Medulla oblongata (tissue), 1 donor: ENCODE results near the gene B3GNT9.

Experiments used
- DNase-seq: peaks from one replicate; pipeline ENCODE4 v3.0.0-alpha.2; 2015; ENCODE audit errors: extremely low spot score

B3GNT9 gene, protein sequence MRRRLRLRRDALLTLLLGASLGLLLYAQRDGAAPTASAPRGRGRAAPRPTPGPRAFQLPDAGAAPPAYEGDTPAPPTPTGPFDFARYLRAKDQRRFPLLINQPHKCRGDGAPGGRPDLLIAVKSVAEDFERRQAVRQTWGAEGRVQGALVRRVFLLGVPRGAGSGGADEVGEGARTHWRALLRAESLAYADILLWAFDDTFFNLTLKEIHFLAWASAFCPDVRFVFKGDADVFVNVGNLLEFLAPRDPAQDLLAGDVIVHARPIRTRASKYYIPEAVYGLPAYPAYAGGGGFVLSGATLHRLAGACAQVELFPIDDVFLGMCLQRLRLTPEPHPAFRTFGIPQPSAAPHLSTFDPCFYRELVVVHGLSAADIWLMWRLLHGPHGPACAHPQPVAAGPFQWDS

GRCh38 chr16:67150833-67151396 lies at the start of gene B3GNT9:
Gene B3GNT9 (minus strand): TSS chr16:67150998. CDS start chr16:67150485, 513 bp downstream.
- peak; percentile 80 for DNase-seq

DNA sequence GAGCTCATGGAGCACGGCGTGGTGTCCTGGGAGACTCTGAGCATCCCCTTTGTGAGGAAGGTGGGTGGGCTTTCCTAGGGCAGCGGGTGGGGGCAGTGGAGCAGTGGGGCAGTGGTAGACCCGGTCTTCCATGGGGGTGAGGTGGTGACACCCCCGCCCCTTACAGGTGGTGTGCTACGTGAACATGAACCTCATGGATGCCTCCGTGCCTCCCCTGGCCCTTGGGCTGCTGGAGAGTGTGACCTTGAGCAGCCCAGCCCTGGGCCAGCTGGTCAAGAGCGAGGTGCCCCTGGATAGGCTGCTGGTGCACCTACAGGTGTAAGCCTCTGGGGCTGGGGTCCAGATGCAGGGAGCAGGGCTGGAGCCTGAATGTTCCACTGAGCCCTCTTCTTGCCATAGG lies 49.7 kb upstream of the B3GNT9 start:
- DNase-seq = no peak

- DNase-seq = no peak
These were observed 49.0 kb upstream of the B3GNT9 start for GRCh38 chr16:67199808-67200198.

DNA sequence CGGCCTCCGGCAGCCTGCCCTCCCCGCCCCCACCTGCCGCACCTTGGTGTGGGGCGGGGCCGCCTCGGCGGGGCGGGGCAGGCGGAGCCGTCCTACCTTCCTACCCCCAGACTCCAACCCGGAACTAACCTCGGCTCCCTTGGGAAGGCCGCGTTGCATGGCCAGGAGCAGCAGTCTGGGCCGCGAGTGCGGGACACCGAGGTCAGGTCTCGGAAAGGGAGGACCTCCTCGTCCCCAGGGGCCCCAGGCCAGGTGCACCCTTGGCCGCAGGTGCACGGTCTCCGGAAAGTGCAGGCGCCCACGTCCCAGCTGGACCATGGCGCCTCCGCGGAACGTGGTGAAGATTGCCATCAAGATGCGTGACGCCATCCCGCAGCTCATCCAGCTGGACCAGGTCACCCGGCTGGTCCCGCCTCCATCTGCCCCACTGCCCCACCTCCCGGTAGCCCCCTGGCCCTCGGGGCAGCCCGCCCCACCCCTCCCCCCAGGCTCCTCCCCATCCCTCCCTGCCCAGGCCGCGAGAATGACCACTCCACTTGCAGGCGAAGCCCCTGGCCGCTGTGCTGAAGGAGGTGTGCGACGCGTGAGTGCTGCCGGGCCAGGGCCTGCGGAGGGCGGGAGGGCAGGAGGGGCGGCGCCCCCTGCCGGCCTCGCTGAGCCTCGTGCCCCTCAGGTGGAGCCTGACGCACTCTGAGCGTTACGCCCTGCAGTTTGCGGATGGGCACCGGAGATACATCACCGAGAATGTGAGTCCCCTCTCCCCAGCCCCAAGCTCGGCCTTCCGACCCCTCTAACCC lies 48.4 kb upstream of the B3GNT9 start, which contains the start of gene ELMO3:
Gene ELMO3, plus strand, starts transcription at position 121 of the 797 bp plus-strand sequence. Its CDS starts 196 bp downstream, at position 317.
- no peak for DNase-seq

GRCh38 chr16:67198238-67198734 lies 47.5 kb upstream of the B3GNT9 start:
- DNase-seq = peak; percentile 69

DNA sequence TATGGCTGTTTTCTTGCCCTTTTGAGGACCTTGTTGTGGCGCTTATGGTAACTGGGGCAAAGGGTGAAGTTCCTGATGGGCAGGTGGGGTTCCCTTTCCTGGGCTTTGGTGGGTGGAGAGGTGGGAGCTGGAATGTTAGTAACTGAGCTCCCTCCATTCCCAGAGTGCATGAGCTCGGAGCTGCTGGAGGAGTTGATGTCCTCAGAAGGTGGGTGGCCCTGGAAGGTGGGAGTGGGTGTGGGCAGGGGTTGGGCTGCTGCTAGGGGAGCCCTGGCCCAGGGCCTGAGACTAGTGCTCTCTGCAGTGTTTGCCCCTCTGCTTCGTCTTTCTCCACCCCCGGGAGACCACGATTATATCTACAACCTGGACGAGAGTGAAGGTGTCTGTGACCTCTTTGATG lies 46.9 kb upstream of the B3GNT9 start:
- DNase-seq = no peak

DNA sequence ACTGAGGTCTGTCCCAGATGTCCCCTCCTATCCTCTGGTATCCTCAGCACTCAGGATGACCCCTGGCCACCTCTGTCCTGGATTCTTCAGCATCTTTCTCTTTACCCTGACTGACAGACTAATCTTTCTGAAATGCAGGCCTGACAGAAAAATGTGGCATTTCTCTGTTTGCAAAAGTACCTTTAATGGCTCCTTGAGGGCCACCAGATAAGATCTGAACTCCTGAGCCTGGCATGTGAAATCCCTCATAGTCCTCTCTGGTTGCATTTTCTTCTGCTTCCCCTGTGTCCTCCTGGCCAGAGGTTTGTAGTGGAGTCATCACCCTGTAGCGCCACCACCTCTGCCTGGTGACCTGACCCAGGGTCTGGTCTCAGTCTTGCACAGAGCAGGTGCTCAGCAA lies 46.1 kb upstream of the B3GNT9 start:
- DNase-seq = no peak

DNA sequence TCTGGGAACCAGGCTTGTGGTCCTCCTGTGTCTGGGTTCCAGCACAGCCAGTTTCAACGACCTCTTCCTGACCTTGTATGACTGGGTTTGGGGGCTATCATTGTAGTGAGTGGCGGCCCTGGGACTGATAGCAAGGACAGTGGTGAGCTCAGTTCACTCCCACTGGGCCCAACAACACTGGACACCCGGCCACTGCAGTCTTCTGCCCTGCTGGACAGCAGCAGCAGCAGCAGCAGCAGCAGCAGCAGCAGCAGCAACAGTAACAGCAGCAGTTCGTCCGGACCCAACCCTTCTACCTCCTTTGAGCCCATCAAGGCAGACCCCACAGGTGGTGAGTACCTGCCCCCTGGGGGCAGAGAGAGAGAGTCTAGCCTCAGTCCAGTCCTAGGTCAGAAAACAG lies 44.9 kb upstream of the B3GNT9 start:
- DNase-seq = no peak

- no peak for DNase-seq
These were observed 43.5 kb upstream of the B3GNT9 start for GRCh38 chr16:67194260-67194659.

DNA sequence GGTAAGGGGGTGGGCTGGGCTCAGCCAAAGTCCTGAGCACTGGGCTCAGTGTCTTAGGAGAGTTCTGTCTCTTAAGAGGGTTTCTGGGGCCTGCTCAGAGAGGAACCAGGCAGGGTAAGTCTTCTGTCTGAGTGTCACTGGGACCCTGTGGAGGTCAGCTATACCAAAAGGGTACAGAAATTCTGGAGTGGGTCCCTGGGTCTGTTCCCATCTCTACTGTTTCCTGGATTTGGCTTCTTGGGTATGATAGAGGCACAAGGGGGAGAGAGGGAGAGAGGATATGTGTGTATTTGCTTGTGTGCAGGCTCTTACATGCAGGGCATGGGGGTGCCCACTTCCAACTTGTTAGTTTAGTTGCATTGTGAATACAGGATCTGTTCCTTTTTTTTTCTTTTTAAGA lies 42.7 kb upstream of the B3GNT9 start:
- no peak for DNase-seq

- DNase-seq = no peak
These were observed 42.1 kb upstream of the B3GNT9 start for GRCh38 chr16:67192781-67193361.

DNA sequence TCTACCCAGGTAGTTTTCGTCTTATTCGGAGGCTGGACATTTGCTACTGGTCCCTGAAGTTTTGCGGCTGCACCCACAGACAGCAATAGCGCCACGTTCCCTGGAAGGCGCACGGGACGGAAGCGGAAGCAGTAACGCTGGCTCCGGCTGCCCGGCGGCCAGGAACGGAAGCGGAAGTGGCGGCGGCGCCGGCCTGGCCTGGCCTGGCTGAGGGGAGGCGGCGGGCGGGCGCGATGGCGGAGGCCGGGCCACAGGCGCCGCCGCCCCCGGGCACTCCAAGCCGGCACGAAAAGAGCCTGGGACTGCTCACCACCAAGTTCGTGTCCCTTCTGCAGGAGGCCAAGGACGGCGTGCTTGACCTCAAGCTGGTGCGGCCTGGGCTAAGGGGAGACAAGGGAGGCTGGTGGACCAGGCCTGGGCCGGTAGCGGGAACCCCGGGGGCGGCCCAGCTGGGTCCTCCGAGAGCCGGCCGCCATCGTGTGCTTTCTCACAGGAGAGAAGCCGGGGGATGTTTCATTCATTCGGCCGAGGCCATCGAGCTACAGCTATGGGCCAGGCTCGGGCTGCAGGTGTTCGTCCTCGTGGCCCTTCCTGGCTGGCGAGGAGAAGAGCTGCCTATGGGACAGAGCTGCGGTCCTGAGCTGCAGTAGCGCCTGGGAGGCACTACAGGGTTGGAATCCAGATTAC lies 41.3 kb upstream of the B3GNT9 start, which contains the start of gene E2F4:
Gene E2F4, plus strand, starts transcription at position 161 of the 687 bp plus-strand sequence. Its CDS starts 73 bp downstream, at position 234.
- peak; percentile 97 for DNase-seq

GRCh38 chr16:67191411-67191994 lies 40.7 kb upstream of the B3GNT9 start:
- no peak for DNase-seq

GRCh38 chr16:67190448-67191399 lies 39.9 kb upstream of the B3GNT9 start:
- no peak for DNase-seq

DNA sequence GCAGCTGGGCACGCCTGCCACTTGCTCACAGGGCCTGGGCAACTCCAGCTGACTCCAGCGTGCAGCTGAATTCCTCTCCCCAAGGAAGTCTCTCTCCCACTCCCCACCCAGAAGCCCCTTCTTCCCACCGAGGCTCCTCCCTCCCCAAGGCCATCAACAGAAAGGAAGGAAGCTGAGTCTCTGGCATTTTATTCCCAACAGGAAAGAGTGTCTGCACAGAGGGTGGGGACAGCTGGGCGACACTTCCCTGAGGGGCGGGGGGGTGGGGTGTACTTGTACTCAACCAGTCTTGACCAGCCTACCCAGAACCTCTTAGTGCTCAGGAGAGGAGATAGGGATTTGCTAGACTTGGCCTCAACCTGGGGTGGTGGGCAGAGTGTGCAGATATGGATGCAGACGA lies 39.2 kb upstream of the B3GNT9 start, which contains the start of gene EXOC3L1:
Gene EXOC3L1, minus strand, starts transcription at position 96 of the 400 bp plus-strand sequence. CDS start 460 bp downstream, outside the sequence.
- no peak for DNase-seq

DNA sequence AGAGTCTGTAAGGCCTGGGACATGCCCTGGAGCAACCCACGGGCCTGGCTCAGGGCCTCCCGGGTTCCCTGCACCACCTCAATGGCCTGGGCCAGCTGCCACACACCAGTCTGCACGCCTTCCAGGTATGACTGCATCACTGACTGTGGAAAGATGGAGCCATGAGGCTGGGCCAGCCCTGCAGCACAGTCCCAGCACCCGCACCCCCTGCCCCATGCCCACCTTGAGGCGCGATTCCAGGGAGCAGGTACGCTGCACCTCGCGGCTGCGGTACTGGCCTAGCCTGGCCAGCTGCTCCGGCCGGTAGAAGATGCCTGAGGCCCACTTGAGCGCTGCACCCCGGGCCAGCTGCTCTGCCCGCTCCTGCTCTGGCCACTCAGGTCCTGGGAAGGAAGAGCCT lies 38.0 kb upstream of the B3GNT9 start:
- no peak for DNase-seq

DNA sequence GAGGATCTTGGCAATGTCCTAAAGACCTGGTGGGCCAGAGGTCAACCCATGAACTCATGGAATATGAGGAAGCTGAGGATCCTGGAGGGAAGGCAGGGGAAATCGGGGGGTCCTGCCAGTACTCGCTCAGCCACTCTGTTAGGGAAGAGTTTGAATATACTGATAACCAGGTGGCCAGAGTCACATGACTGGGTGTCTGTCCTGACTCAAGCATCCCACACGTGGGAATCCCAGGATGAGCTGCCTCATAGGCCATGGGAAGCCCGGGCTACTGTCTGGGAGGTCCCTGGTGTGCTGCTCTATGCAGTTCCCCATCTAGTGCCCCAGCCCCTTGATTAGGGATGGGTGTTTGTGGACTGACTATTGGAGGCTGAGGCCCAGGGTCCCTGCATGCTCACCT lies 37.5 kb upstream of the B3GNT9 start:
- DNase-seq = no peak

DNA sequence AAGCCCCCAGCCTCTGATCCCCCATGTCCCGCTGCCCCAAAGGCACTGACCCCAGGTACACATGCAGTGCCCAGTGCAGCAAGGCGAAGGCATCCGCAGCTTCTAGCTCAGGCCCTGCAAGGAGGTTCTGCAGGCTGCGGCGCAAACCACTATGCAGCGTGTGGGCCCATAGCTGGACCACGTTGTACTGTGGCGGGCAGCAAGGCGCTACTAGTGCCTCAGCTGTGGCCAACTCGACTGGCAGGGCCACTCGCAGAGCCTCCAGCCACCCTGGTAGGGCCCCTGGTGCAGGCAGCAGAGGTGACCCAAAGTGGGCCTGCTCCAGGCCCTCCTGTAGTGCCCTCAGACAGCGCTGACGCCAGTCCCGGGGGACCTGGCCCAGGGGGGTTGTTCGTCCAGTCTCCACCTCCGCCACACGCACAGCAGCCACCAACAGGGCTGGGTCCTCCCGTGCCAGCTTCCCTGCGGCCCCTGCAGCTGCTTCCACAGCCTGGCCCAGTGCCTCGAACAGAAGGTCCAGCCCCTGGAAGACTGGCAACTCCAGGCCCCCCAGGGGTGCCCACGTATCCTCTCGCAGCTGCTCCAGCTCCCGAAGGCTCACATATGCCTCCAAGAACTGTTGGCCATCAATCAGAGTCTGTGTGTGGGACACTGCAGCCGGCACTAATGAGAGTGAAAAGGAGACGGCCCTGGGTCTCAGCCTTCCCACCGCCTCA lies 36.5 kb upstream of the B3GNT9 start:
- DNase-seq = no peak

DNA sequence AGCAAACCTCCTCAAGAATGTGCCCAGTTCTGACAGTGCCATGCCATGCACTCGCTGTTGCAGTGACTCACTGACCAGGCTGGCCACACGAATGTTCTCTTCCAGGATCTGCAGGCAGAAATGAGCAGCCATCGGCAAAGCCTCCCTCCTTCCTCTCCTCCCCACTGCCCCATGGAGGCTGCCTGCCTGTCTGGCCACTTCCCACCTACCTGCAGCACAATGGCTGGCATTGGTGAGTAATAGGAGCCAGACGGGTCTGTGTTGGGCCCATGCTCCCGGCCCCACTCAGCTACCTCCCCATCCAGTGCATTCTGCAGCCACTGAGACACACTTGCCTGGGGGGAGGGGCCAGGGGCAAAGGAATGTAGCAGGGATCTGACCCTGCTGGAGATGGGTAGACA lies 35.8 kb upstream of the B3GNT9 start:
- DNase-seq = no peak
